Pons (tissue), 1 donor: ENCODE measurements around the gene TARS2.

Experiments used
- DNase-seq: peaks from one replicate; pipeline ENCODE4 v3.0.0-alpha.2; 2016; ENCODE audit warnings: low spot score

Gene TARS2

GRCh38 chr1:150537732-150538684 is 50.8 kb downstream of the TARS2 start:
- no peak for DNase-seq

- no peak for DNase-seq
Measured at GRCh38 chr1:150543500-150544143, 56.4 kb downstream of the TARS2 start.

GRCh38 chr1:150544204-150544603 is 57.0 kb downstream of the TARS2 start:
- no peak for DNase-seq

DNA sequence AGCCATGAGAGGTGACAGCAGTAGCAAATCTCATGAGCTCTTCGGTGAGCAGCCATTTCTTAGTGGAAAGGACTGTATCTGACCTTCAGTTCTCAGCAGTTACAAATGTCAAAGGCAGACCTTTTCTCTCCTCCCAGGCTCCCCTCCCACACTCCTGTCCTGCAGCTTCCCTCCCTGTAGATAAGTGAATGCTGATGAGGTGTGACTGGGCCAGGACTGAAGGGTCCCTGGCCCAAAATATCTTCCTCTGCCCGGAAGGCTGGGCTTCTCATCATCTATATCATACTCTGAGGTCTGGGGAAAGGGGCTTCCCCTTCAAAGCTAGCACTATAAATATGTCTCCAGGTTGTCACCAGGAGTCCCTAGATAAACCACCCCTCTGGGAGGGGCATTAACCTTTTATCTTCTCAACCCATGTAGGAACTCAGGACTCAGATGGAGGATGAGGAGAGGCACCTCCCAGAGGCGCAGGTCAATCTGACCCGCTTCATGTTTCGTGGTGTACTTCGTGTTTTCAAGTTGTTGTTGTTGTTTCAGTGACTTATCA is 58.3 kb downstream of the TARS2 start:
- no peak for DNase-seq

GRCh38 chr1:150546294-150546937 is 59.2 kb downstream of the TARS2 start:
- DNase-seq, result no peak

DNA sequence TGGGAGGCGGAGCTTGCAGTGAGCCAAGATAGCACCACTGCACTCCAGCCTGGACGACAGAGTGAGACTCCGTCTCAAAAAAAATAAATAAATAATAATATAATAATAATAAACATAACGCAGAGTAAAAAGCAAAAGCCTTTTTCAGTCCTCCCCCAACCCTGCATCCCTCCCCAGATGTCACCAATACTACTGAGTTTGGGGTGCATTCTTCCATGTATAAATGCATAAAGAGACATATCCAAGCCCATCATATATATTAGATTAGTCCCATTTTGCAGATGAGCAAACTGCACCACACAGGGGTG is 61.1 kb downstream of the TARS2 start:
- DNase-seq, result no peak

DNA sequence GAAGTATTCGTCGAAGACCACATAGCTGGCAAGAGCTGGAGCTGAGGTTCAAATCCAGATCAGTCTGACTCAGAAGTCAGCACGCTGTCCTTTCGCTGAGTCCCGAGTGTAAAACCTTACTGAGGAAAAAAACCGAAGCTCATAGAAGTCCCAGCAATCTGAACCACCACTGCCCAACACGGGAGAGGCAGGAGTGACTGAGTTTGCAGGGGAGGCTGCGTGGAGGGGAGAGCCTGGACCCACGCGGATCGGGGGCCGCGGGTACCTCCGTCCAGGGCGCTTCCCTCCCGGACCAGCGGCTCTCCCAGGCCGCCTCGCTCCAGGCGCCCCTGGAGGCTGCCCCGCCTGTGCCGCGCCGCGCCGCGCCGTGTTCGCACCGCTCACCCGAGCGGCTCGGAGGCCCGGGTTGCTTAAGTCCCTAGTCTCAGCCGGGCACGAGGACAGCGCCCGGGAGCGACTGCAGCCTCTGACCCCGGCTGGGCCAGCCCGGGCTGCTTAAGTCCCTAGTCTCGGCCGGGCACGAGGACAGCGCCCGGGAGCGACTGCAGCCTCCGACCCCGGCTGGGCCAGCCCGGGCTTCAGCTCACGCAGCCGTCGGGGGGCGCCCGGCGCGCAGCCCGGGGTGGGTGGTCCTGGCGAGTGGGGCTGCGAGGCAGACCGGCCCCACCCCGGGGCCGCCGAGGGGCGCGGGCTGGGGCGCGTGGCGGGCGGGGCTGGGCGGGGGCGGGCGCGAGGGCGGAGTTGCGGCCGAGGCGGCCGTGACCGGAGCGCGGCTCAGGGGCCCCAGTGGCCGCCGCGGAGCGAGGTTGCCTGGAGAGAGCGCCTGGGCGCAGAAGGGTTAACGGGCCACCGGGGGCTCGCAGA is 61.6 kb downstream of the TARS2 start, which contains the start of gene ADAMTSL4:
Gene ADAMTSL4, plus strand, starts transcription at position 777 of the 864 bp plus-strand sequence. CDS start 2,881 bp downstream, outside the sequence.
- DNase-seq, result no peak

GRCh38 chr1:150549496-150550221 is 62.4 kb downstream of the TARS2 start:
- no peak for DNase-seq

- no peak for DNase-seq
Measured at GRCh38 chr1:150550222-150551050, 63.2 kb downstream of the TARS2 start.

DNA sequence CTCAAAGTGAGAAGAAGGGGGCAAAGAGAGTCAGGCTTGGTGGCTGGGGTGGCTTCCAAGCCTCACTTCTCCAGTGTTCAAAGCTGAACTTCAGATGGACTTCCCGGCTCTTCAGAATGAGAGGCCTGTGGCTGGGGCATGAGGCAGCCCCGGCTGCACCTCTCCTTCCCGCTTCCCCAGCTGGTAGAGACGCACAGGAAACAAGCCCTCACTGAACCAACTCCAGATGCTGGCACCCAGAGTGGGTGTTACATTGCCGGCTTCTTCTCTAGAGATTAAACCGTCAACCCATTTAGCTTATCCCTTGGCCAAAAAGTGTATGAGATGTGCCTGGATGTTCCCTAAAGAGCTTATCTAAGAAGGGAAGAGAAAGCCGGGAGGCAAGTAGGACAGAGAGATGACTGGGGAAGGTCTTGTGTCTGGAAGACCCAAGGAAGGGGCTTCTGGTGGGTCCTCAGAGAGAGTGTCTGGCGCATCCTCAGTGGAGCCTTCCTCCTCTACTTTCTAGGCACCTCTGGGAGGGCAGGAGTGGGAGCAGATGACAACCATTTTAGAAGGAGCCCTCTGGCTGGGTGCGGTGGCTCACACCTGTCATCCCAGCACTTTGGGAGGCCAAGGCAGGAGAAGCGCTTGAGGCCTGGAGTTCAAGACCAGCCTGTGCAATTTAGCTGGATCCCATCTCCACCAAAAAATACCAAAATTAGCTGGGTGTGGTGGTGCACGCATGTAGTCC is 64.0 kb downstream of the TARS2 start:
- no peak for DNase-seq

DNA sequence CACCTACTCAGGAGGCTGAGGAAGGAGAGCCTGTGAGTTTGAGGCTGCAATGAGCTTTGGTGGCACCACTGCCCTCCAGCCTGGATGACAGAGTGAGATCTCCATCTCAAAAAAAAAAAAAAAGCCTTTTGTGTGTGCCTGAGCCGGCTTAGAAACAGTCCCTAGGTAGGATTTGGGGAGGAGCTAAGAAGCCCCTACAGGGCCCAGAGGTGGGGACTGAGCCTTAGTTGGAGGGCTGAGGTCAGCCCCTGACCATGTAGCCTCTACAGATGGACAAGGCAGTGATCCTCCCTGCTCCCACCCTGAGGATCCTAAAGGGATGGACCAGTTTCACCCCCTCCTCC is 64.5 kb downstream of the TARS2 start:
- DNase-seq, result no peak

DNA sequence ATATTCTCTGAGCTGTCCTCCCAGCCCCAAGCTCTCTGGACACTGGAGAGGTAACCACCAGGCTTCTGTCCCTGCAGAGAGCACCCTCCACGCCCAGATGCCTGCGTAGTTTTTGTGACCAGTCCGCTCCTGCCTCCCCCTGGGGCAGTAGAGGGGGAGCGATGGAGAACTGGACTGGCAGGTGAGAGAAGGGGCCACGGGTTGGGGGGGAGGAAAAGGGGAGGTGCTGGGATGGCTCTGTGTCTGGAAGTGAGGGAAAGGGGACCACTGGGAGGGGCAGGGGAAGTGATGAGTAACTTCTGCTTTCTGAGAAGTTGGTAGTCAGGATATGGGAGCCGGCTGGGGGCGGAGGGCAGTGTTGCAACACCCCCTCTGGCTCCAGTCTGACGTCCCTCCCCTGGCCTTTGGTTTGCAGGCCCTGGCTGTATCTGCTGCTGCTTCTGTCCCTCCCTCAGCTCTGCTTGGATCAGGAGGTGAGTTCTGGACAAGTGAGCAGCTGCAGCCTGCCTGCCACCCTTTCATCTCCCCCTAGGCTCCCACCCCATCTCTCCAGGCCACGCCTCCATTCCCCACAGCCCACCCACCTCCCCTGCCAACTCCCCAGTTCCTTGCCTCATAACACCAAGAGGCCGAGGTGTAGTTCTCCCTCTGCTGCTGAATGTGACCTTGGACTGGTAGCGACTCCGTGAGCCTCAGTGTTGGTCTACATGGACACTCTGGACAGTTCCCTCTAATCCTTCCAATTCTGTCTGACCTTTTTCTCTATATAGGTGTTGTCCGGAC is 65.1 kb downstream of the TARS2 start:
- DNase-seq, result peak; percentile 58

DNA sequence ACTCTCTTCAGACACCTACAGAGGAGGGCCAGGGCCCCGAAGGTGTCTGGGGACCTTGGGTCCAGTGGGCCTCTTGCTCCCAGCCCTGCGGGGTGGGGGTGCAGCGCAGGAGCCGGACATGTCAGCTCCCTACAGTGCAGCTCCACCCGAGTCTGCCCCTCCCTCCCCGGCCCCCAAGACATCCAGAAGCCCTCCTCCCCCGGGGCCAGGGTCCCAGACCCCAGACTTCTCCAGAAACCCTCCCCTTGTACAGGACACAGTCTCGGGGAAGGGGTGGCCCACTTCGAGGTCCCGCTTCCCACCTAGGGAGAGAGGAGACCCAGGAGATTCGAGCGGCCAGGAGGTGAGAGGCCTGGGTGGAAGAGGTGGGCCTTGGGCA is 65.7 kb downstream of the TARS2 start:
- DNase-seq, result no peak

DNA sequence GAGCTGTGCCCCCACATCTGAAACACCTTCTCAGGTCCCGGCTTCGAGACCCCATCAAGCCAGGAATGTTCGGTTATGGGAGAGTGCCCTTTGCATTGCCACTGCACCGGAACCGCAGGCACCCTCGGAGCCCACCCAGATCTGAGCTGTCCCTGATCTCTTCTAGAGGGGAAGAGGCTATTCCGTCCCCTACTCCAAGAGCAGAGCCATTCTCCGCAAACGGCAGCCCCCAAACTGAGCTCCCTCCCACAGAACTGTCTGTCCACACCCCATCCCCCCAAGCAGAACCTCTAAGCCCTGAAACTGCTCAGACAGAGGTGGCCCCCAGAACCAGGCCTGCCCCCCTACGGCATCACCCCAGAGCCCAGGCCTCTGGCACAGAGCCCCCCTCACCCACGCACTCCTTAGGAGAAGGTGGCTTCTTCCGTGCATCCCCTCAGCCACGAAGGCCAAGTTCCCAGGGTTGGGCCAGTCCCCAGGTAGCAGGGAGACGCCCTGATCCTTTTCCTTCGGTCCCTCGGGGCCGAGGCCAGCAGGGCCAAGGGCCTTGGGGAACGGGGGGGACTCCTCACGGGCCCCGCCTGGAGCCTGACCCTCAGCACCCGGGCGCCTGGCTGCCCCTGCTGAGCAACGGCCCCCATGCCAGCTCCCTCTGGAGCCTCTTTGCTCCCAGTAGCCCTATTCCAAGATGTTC is 66.3 kb downstream of the TARS2 start:
- DNase-seq, result no peak

- DNase-seq, result no peak
Measured at GRCh38 chr1:150554086-150554452, 66.8 kb downstream of the TARS2 start.

GRCh38 chr1:150555198-150555970 is 68.2 kb downstream of the TARS2 start:
- no peak for DNase-seq
